PC-3 (cell line): ENCODE results near the gene ACO2. TPM values are rescaled to one million over a fixed set of nuclear protein-coding genes. Genes with fewer than 3 reads are reported as not detected.

Experiments used
- ATAC-seq: fragments of 200-7000 bp; cut with Tn5 transposase; 2 replicates; pipeline ENCODE4 v1.9.1; 2020; ENCODE audit warnings: mild to moderate bottlenecking, moderate library complexity
- Bru-seq: library from RNA; stranded (reverse); fragments of 400-500 nt; gene quantifications from one replicate; lab custom pipeline; 2021; lab: Mats Ljungman, UMichigan
- BruChase-seq, 2 experiments: library from RNA; stranded (reverse); fragments of 400-500 nt; gene quantifications; one replicate each; lab custom pipeline; 2021; lab: Mats Ljungman, UMichigan
- BruUV-seq: library from RNA; stranded (reverse); fragments of 400-500 nt; replicated peaks from 2 replicates; lab custom pipeline; 2021; lab: Mats Ljungman, UMichigan
- CTCF ChIA-PET: fragments of 300-600 bp; sonication (Branson Sonifier 250); formaldehyde crosslinking; loops from one replicate; lab custom pipeline; 2022; ENCODE audit warnings: antibody characterized with exemption; lab: Charles Lee
- POLR2A ChIA-PET: fragments of 300-600 bp; sonication (Branson Sonifier 250); formaldehyde crosslinking; loops from one replicate; lab custom pipeline; 2022; ENCODE audit warnings: antibody characterized with exemption; ENCODE audit not compliant: unreplicated experiment; lab: Charles Lee
- DNase-seq: peaks from one replicate; pipeline ENCODE4 v3.0.0-alpha.2; 2015
- H2AFZ ChIP-seq: fragments of 300-600 bp; sonication (generic); 2 replicates; pipeline ENCODE4 v1.6.0; 2016; ENCODE audit warnings: antibody characterized with exemption, low read length
- H3F3A ChIP-seq: fragments of 300-600 bp; sonication (generic); one replicate; pipeline ENCODE4 v1.6.0; 2017; ENCODE audit warnings: antibody characterized with exemption, low read length, control low read depth, mild to moderate bottlenecking; ENCODE audit not compliant: unreplicated experiment
- H3K27ac ChIP-seq: fragments of 300-600 bp; sonication (generic); 2 replicates; pipeline ENCODE4 v1.5.1; 2016; ENCODE audit warnings: mild to moderate bottlenecking, low read length
- H3K27me3 ChIP-seq: fragments of 300-600 bp; sonication (generic); 2 replicates; pipeline ENCODE4 v1.6.1; 2016; ENCODE audit warnings: low read length, mixed read lengths
- H3K36me3 ChIP-seq: fragments of 300-600 bp; sonication (generic); 2 replicates; pipeline ENCODE4 v1.6.1; 2016; ENCODE audit warnings: low read depth, mixed run types, low read length, mixed read lengths
- H3K4me1 ChIP-seq: fragments of 300-600 bp; sonication (generic); 2 replicates; pipeline ENCODE4 v1.5.1; 2016; ENCODE audit warnings: low read length; ENCODE audit not compliant: insufficient read depth
- H3K4me2 ChIP-seq: fragments of 300-600 bp; sonication (generic); 2 replicates; pipeline ENCODE4 v1.6.0; 2016; ENCODE audit warnings: low read length
- H3K4me3 ChIP-seq: fragments of 300-600 bp; sonication (generic); 2 replicates; pipeline ENCODE4 v1.5.1; 2016; ENCODE audit warnings: mild to moderate bottlenecking, low read length, mixed read lengths
- H3K79me2 ChIP-seq: fragments of 300-600 bp; sonication (generic); 2 replicates; pipeline ENCODE4 v1.6.1; 2017; ENCODE audit warnings: low read length, mixed read lengths
- H3K9ac ChIP-seq: fragments of 300-600 bp; sonication (generic); 2 replicates; pipeline ENCODE4 v1.6.0; 2016; ENCODE audit warnings: mild to moderate bottlenecking, low read length
- H3K9me2 ChIP-seq: fragments of 300-600 bp; sonication (generic); replicated peaks from 2 replicates; pipeline ENCODE4 v1.6.1; 2016; ENCODE audit warnings: mixed run types, low read length, mixed read lengths
- H3K9me3 ChIP-seq: fragments of 300-600 bp; sonication (generic); 2 replicates; pipeline ENCODE4 v1.6.1; 2016; ENCODE audit warnings: low read length, mixed read lengths
- H4K20me1 ChIP-seq: fragments of 300-600 bp; sonication (generic); 2 replicates; pipeline ENCODE4 v1.6.1; 2016; ENCODE audit warnings: low read length, mixed read lengths
- EZH2 ChIP-seq: fragments of 300-600 bp; sonication (generic); IDR thresholded peaks from one replicate; pipeline ENCODE4 v1.6.1; 2017; ENCODE audit warnings: antibody characterized with exemption, mild to moderate bottlenecking, low read length; ENCODE audit not compliant: unreplicated experiment
- EZH2phosphoT487 ChIP-seq: fragments of 300-600 bp; sonication (generic); IDR thresholded peaks from 2 replicates; pipeline ENCODE4 v1.6.1; 2018; ENCODE audit warnings: mild to moderate bottlenecking, antibody characterized with exemption, low read length, borderline replicate concordance
- intact Hi-C: fragments of 100-400 bp; cut with micrococcal nuclease; formaldehyde crosslinking; loops from 2 replicates; pipeline ENCODE4 v1.9.0; 2023
- long read RNA-seq: library from polyadenylated mRNA; unstranded; transcript quantifications from one replicate; pipeline ENCODE4 v2.0.0, GENCODE V29; 2021; ENCODE audit not compliant: unreplicated experiment
- total RNA-seq: library from RNA; depleted of rRNA; stranded (reverse); fragments of >200 nt; gene quantifications from 2 replicates; pipeline ENCODE4 v1.2.3, GENCODE V29; 2014; rRNA removed
- TF ChIP-seq, protein P1 (sequence below): fragments of 300-600 bp; sonication (generic); conservative IDR thresholded peaks from 2 replicates; pipeline ENCODE4 v1.5.1; 2017; ENCODE audit warnings: antibody characterized with exemption, low read depth, mild to moderate bottlenecking, low read length

The ACO2 gene
- total RNA-seq: 118 and 130 TPM in 2 replicates
- Bru-seq, nascent RNA: percentile 72 among the genes with signal in this experiment
- BruChase-seq, experiment 1, labeled RNA remaining after a 6-hour chase: percentile 73 among the genes with signal in this experiment
- percentile 71 among the genes with signal in this experiment for BruChase-seq, experiment 2, labeled RNA remaining after a 2-hour chase
- long read RNA-seq, transcript ACO2-201 (18 exons, 2,741 nt): major isoform, 77 of 138 reads
- long read RNA-seq, partial matches to known transcripts: 34 of 138 reads
- long read RNA-seq, other reads (novel, unspliced or antisense): 27 of 138 reads

DNA sequence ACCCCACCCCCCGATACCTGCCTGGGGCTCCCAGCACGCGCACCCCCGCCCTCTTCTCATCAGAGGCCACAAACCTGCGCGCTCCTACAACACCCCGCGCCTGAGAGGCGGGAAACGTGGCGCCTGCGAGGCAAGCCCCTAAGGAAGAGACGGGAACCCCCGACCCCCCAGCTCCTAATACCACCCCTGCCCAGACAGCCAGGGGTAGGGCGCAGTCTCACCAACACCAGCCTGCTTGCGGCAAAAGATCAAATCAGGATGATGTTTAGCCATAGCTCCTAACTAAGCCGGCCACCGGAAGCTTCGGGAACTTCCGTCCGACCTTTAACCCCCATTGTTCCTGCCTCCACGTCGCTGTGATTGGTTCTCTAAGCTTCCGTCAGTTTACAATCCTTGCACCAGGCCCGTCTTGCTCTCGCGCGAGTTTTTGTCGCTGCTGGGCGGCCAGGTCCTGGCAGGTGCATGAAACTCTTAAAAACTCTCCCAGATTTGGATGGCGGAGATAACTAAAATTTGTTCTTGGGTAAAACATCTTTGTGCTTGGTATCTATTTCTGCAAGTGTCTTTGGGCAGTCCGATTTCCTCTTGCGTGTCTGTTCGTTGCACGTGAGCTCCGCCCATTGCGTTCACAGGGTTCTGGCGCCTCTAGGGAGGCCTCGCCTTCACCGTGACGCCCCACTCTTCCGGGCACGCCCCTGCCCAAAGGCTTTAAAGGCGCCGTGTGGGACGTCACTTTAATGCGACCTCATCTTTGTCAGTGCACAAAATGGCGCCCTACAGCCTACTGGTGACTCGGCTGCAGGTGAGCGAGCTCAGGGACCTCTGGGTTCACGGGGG lies at the start of gene ACO2, which contains the start of gene PHF5A:
Gene ACO2 (plus strand): TSS at position 737 of the 837 bp plus-strand sequence. CDS start 30 bp downstream, at position 767.
Gene PHF5A (minus strand): TSS at position 312 of the 837 bp plus-strand sequence. CDS start 39 bp downstream, at position 273.
- peak within 1 kb of the TSS; percentile 92 for H3K4me2 ChIP-seq
- intact Hi-C loops: loop anchor here (1.0 kb wide), 1 partner anchor 20 kb away; no protein-coding TSS in a partner anchor
- no peaks in the 10 kb centered on the region for H4K20me1 ChIP-seq
- CTCF ChIA-PET: interaction anchor here (0.6 to 1.1 kb wide), 2 partner anchors 49 to 65 kb away, joined by 3 to 4 read pairs; no protein-coding TSS in a partner anchor
- peak within 1 kb of the TSS; percentile 76 for H2AFZ ChIP-seq
- TF ChIP-seq, protein P1, sequence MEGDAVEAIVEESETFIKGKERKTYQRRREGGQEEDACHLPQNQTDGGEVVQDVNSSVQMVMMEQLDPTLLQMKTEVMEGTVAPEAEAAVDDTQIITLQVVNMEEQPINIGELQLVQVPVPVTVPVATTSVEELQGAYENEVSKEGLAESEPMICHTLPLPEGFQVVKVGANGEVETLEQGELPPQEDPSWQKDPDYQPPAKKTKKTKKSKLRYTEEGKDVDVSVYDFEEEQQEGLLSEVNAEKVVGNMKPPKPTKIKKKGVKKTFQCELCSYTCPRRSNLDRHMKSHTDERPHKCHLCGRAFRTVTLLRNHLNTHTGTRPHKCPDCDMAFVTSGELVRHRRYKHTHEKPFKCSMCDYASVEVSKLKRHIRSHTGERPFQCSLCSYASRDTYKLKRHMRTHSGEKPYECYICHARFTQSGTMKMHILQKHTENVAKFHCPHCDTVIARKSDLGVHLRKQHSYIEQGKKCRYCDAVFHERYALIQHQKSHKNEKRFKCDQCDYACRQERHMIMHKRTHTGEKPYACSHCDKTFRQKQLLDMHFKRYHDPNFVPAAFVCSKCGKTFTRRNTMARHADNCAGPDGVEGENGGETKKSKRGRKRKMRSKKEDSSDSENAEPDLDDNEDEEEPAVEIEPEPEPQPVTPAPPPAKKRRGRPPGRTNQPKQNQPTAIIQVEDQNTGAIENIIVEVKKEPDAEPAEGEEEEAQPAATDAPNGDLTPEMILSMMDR: no peak
- TF ChIP-seq EZH2phosphoT487: no peak
- TF ChIP-seq EZH2: no peak
- ATAC-seq (peak; percentile 94), DNase-seq (peak; percentile 95)
- BruUV-seq: no TSS peak
- peak within 1 kb of the TSS; percentile 76 for H3K27ac ChIP-seq
- POLR2A ChIA-PET: interaction anchor here (0.6 to 0.8 kb wide), 3 partner anchors 20 to 205 kb away, joined by 5 to 11 read pairs (median 10); partner anchors contain the start of gene TOB2
- peaks cover 34% of the 10 kb centered on the region for H3K36me3 ChIP-seq
- H3K9ac ChIP-seq: peak within 1 kb of the TSS; percentile 88
- peaks cover 23% of the 10 kb centered on the region for H3K4me1 ChIP-seq
- no peaks in the 10 kb centered on the region for H3K9me2 ChIP-seq
- H3K79me2 ChIP-seq: peaks cover 87% of the 10 kb centered on the region
- no peaks in the 10 kb centered on the region for H3F3A ChIP-seq
- H3K4me3 ChIP-seq: peak within 1 kb of the TSS; percentile 95
- H3K27me3 ChIP-seq: no peaks in the 10 kb centered on the region
- no peaks in the 10 kb centered on the region for H3K9me3 ChIP-seq

DNA sequence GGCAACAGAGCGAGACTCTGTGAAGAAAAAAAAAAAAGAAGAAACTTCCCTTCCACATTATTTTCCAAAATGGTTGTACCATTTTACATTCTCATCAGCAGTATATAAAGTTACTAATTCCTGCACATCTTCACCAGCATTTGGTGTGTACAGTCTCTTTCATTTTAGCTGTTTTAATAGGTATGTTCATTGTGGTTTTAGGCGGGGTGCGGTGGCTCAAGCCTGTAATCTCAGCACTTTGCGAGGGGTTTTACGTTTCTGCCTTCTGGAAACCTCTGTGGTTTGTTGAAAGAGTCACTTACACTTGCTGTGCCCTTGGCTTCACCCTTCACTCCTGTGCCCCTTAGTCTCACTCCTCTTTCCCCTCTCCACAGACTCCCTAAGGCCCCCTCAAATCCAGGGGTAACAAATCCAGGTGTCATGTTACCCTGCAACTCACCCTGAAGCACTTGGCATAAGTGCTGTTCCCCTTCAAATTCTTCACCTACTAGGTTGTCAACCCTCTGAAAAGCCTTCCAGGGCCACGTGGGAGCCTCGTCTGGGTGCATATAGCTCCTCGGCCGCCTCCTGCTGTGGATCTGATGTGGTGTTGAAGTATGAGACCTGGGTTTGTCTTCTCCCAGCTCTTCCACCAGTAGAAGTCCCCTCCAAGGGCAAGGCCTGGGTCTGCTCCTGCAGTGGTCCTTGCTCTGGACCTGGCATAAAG lies 43.1 kb upstream of the ACO2 start:
- ATAC-seq (peak; percentile 59), DNase-seq (no peak)
- H3K27me3 ChIP-seq: no peaks in the 10 kb centered on the region
- H4K20me1 ChIP-seq: no peaks in the 10 kb centered on the region
- ChIA-PET POLR2A (no interaction called here), CTCF (no interaction called here)
- no peak overlapping the region for H3K9ac ChIP-seq
- no peaks in the 10 kb centered on the region for H3K36me3 ChIP-seq
- H3K9me3 ChIP-seq: no peaks in the 10 kb centered on the region
- intact Hi-C loops: no loop called here
- H3F3A ChIP-seq: no peaks in the 10 kb centered on the region
- no peaks in the 10 kb centered on the region for H3K4me1 ChIP-seq
- no peak for TF ChIP-seq EZH2phosphoT487
- TF ChIP-seq EZH2: no peak
- TF ChIP-seq, protein P1: no peak
- H2AFZ ChIP-seq: no peak overlapping the region
- no peaks in the 10 kb centered on the region for H3K9me2 ChIP-seq
- H3K27ac ChIP-seq: no peak overlapping the region
- BruUV-seq: no TSS peak
- no peak overlapping the region for H3K4me3 ChIP-seq
- H3K4me2 ChIP-seq: no peak overlapping the region
- no peaks in the 10 kb centered on the region for H3K79me2 ChIP-seq
